Measurements from ENCODE around the gene RALGAPA2. TPM values are rescaled to one million over a fixed set of nuclear protein-coding genes. Genes with fewer than 3 reads are reported as not detected.

The RALGAPA2 gene
- total and polyA plus RNA-seq, 2 donors (not counting 3 experiments of a cell fraction or from before 2014, with no cell fraction given), result 10.0 to 46.8 TPM

DNA sequence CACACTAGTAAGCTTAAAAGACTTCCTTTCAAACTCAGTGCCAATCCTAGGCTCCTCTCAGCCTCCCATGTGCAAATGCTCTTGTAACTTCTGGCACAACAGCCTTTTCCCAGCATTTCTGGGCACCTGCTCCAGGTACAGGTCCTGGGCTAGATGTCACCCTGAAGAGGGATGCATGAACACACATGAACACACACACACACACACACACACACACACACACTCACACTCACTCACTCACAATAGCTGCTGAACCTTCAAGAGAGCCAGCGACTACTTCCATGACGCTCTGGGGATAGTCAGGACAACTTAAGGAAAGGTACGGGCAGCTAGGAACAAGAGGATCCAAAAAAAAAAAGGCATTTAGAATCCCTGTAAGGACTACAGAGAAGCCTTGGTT is 221.8 kb downstream of the RALGAPA2 start:
- no peaks in the 10 kb centered on the region for H3K27me3 ChIP-seq (ENCODE audit: control insufficient read depth in 2 of 2, insufficient read depth in 2 of 2, low read length in 2 of 2)
- DNase-seq (ENCODE audit: low read depth, low spot score), result no peak
- TF ChIP-seq GATA2 (IDR thresholded peaks at IDR 0.05; ENCODE audit: insufficient read depth, insufficient read length, low read depth, low read length), result no peak
- TF ChIP-seq POLR2AphosphoS5 (IDR thresholded peaks at IDR 0.05; ENCODE audit: insufficient read depth, low read depth, low read length), result no peak
- TF ChIP-seq, protein P1, sequence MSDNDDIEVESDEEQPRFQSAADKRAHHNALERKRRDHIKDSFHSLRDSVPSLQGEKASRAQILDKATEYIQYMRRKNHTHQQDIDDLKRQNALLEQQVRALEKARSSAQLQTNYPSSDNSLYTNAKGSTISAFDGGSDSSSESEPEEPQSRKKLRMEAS (IDR thresholded peaks at IDR 0.05; ENCODE audit: insufficient read depth, insufficient read length), result no peak
- no peak for TF ChIP-seq EZH2 (IDR thresholded peaks at IDR 0.05; ENCODE audit: borderline replicate concordance, low read depth, low read length, severe bottlenecking)
- no peak for TF ChIP-seq FOS (IDR thresholded peaks at IDR 0.05; ENCODE audit: borderline replicate concordance, insufficient read depth, low read length)
- no peak for TF ChIP-seq MYC (IDR thresholded peaks at IDR 0.05; ENCODE audit: low read depth, low read length)
- no peak for TF ChIP-seq POLR2A (IDR thresholded peaks at IDR 0.05; ENCODE audit: low read depth, low read length)
- TF ChIP-seq, protein P2, sequence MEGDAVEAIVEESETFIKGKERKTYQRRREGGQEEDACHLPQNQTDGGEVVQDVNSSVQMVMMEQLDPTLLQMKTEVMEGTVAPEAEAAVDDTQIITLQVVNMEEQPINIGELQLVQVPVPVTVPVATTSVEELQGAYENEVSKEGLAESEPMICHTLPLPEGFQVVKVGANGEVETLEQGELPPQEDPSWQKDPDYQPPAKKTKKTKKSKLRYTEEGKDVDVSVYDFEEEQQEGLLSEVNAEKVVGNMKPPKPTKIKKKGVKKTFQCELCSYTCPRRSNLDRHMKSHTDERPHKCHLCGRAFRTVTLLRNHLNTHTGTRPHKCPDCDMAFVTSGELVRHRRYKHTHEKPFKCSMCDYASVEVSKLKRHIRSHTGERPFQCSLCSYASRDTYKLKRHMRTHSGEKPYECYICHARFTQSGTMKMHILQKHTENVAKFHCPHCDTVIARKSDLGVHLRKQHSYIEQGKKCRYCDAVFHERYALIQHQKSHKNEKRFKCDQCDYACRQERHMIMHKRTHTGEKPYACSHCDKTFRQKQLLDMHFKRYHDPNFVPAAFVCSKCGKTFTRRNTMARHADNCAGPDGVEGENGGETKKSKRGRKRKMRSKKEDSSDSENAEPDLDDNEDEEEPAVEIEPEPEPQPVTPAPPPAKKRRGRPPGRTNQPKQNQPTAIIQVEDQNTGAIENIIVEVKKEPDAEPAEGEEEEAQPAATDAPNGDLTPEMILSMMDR (IDR thresholded peaks at IDR 0.05; ENCODE audit: extremely low read depth in 1 of 2, insufficient read depth in 1 of 2, low read depth in 1 of 2, low read length in 2 of 2), result no peak
- no peak for TF ChIP-seq JUN (IDR thresholded peaks at IDR 0.05; ENCODE audit: borderline replicate concordance, insufficient read depth, insufficient read length, low read depth)
- peaks cover 3% of the 10 kb centered on the region in 2 experiments for H3K36me3 ChIP-seq (ENCODE audit: control insufficient read depth in 2 of 2, extremely low read depth in 1 of 2, insufficient read depth in 2 of 2, low read length in 2 of 2)
- no peaks in the 10 kb centered on the region for H3K9me3 ChIP-seq (replicated peaks; ENCODE audit: control insufficient read depth, insufficient read depth, low read length)
- CTCF ChIA-PET, result no interaction called here
- no TSS peak for BruUV-seq (replicated peaks)
- no peak for FAIRE-seq
- dilution Hi-C loops (cut with MboI; ENCODE audit: extremely low pct_ligation_motif_present, low sequenced_read_pairs), result no loop called here
- no peak overlapping the region for H3K27ac ChIP-seq (ENCODE audit: insufficient read depth, low read depth, low read length)
- intact Hi-C loops (cut with micrococcal nuclease), result no loop called here
- H3K9me1 ChIP-seq (replicated peaks; ENCODE audit: control insufficient read depth, extremely low read depth, insufficient read depth, low read length), result no peaks in the 10 kb centered on the region
- H3K79me2 ChIP-seq (ENCODE audit: control insufficient read depth, insufficient read depth, low read length), result no peaks in the 10 kb centered on the region
- peaks cover 4% of the 10 kb centered on the region for H3K4me1 ChIP-seq (ENCODE audit: control insufficient read depth, extremely low read depth, insufficient read depth, low read length)
- no peak overlapping the region for H3K9ac ChIP-seq (replicated peaks; ENCODE audit: extremely low read depth, insufficient read depth, low read length)
- POLR2A ChIA-PET, result no interaction called here
- H3K4me3 ChIP-seq (replicated peaks in 1 of 3; ENCODE audit: insufficient read depth in 1 of 3, low read depth in 1 of 3, low read length in 3 of 3), result no peak overlapping the region
- no peaks in the 10 kb centered on the region for H4K20me1 ChIP-seq (replicated peaks; ENCODE audit: control insufficient read depth, extremely low read depth, insufficient read depth, low read length)
- H3K4me2 ChIP-seq (ENCODE audit: insufficient read depth, low read length), result no peak overlapping the region
- H2AFZ ChIP-seq (ENCODE audit: low read depth, low read length), result no peak overlapping the region

Data from endothelial cell of umbilical vein (primary cell).